Articular chondrocyte of knee joint (primary cell): ENCODE measurements around the gene NIPAL3. TPM values are rescaled to one million over a fixed set of nuclear protein-coding genes. Genes with fewer than 3 reads are reported as not detected.

Experiments
- total RNA-seq: library from RNA; depleted of rRNA; stranded (reverse); fragments of >200 nt; gene quantifications from 2 replicates; pipeline ENCODE4 v1.2.3, GENCODE V29; 2012

The NIPAL3 gene
- total RNA-seq: 51.7 and 56.6 TPM in 2 replicates

GRCh38 chr1:24415334-24415909, at the start of gene NIPAL3:
Gene NIPAL3, plus strand, starts transcription at chr1:24415802. Its CDS starts 3,746 bp downstream, at chr1:24419548.

GRCh38 chr1:24413350-24414163, 2.0 kb upstream of the NIPAL3 start, which contains the start of gene STPG1:
Gene STPG1, minus strand, starts transcription at chr1:24413782. Its CDS starts 12,394 bp downstream, at chr1:24401388.

GRCh38 chr1:24502709-24503058, 87.1 kb downstream of the NIPAL3 start, which contains the start of gene RCAN3:
Gene RCAN3, plus strand, starts transcription at chr1:24502836. Its CDS starts 11,537 bp downstream, at chr1:24514373.

Other genes with a start within 250 kb of the NIPAL3 start
- gene IFNLR1, start 228.5 kb upstream of the NIPAL3 start, total RNA-seq: 0.13 and 0.22 TPM in 2 replicates
- gene GRHL3, start 96.4 kb upstream of the NIPAL3 start, total RNA-seq: 0.11 and 0.26 TPM in 2 replicates
- gene STPG1, start 2.0 kb upstream of the NIPAL3 start, total RNA-seq: 9.3 and 12.2 TPM in 2 replicates
- 11.1 and 13.2 TPM in 2 replicates for gene RCAN3, start 87.0 kb downstream of the NIPAL3 start, total RNA-seq
- gene NCMAP, start 140.3 kb downstream of the NIPAL3 start, total RNA-seq: not detected in 2 replicates
- gene SRRM1, start 227.5 kb downstream of the NIPAL3 start, total RNA-seq: 63.6 and 76.7 TPM in 2 replicates